Skin of body (tissue), 2 donors: ENCODE data around the gene MRPL24. TPM values are rescaled to one million over a fixed set of nuclear protein-coding genes. Genes with fewer than 3 reads are reported as not detected.
"Not testable (repeated sequence)": the region's sequence is repeated elsewhere in the genome, so short reads cannot be mapped to it uniquely, and the experiment has no call there.

Experiments
- DNase-seq: peaks from one replicate; lab custom pipeline; 2025; lab: John Stamatoyannopoulos, UW
- total RNA-seq: library from RNA; depleted of rRNA; stranded (reverse); fragments of >200 nt; gene quantifications from one replicate; pipeline ENCODE4 v1.2.3, GENCODE V29; 2014

MRPL24 gene
- 35.5 TPM for total RNA-seq

- peak; percentile 99 for DNase-seq
Observed at GRCh38 chr1:156740741-156741480, at the start of gene MRPL24. TSS of gene MRPL24 (minus strand) at chr1:156741088. CDS start at chr1:156738704, 2,384 bp downstream.

GRCh38 chr1:156789621-156790318 is 48.9 kb upstream of the MRPL24 start:
- no peak for DNase-seq

- DNase-seq, result no peak
Observed at GRCh38 chr1:156788136-156788535, 47.2 kb upstream of the MRPL24 start.

GRCh38 chr1:156786640-156787039 is 45.8 kb upstream of the MRPL24 start:
- DNase-seq, result no peak

- DNase-seq, result no peak
Observed at GRCh38 chr1:156785458-156785857, 44.6 kb upstream of the MRPL24 start.

- no peak for DNase-seq
Observed at GRCh38 chr1:156781585-156782186, 40.8 kb upstream of the MRPL24 start.

- no peak for DNase-seq
Observed at GRCh38 chr1:156777573-156777972, 36.7 kb upstream of the MRPL24 start.

GRCh38 chr1:156776942-156777341 is 36.1 kb upstream of the MRPL24 start:
- no peak for DNase-seq

GRCh38 chr1:156775799-156776198 is 34.9 kb upstream of the MRPL24 start:
- no peak for DNase-seq

GRCh38 chr1:156773607-156774006 is 32.7 kb upstream of the MRPL24 start:
- no peak for DNase-seq

- DNase-seq, result no peak
Observed at GRCh38 chr1:156772728-156773497, 32.0 kb upstream of the MRPL24 start.

- DNase-seq, result no peak
Observed at GRCh38 chr1:156772222-156772621, 31.3 kb upstream of the MRPL24 start.

- no peak for DNase-seq
Observed at GRCh38 chr1:156768610-156769295, 27.9 kb upstream of the MRPL24 start.

- peak; percentile 17 for DNase-seq
Observed at GRCh38 chr1:156767879-156768604, 27.2 kb upstream of the MRPL24 start.

- peak; percentile 100 for DNase-seq
Observed at GRCh38 chr1:156767101-156767878, 26.4 kb upstream of the MRPL24 start, which contains the start of gene PRCC. TSS of gene PRCC (plus strand) at chr1:156767535. CDS start at chr1:156767772, 237 bp downstream.

- DNase-seq, result peak; percentile 63
Observed at GRCh38 chr1:156766298-156767100, 25.6 kb upstream of the MRPL24 start.

- DNase-seq, result no peak
Observed at GRCh38 chr1:156765666-156766065, 24.8 kb upstream of the MRPL24 start.

GRCh38 chr1:156765136-156765535 is 24.2 kb upstream of the MRPL24 start:
- DNase-seq, result not testable (repeated sequence)

- DNase-seq, result no peak
Observed at GRCh38 chr1:156760796-156761104, 19.9 kb upstream of the MRPL24 start.
